ENCODE measurements around the gene GPX4. TPM values are rescaled to one million over a fixed set of nuclear protein-coding genes. Genes with fewer than 3 reads are reported as not detected.
A peak's percentile ranks its signal among the peaks of the same experiment; 100 is the strongest.

The GPX4 gene
- total and polyA plus RNA-seq, 2 of the 13 experiments (the other 11 are each of a cell fraction or from before 2014, with no cell fraction given): 535 to 613 TPM

DNA sequence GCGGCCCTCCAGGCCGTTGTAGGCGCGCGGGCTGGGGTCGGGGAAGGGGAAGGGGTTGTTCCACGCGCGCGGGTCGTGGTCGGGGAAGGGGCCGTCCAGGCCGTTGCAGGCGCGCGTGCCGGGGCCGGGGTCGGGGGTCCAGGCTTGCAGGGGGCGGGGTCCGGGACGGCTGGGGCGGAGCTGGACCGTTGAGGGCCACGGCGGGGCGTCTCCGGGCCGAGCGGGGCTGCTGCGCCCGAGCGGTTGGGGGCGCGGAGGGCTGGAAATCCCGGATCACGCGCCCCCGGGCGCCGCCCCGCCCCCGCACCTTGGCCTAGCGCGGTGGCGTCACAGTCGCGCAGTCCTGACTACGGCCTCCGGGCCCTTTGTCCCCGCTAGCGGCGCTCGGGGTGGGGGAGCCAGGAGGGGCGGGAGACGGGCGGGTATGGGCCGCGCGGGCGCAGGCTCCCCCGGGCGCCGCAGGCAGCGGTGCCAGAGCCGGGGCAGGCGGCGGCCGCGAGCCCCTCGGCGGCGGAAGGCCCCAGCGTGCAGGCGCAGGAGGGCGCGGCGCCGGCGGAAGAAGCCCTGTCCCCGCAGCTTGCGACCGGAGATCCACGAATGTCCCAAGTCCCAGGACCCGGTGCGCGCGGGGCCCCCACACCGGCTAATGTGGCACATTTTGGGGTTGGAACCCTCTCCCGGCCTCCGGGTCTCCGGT lies 665 bp downstream of the GPX4 start (continued):
- TF ChIP-seq, protein P1, sequence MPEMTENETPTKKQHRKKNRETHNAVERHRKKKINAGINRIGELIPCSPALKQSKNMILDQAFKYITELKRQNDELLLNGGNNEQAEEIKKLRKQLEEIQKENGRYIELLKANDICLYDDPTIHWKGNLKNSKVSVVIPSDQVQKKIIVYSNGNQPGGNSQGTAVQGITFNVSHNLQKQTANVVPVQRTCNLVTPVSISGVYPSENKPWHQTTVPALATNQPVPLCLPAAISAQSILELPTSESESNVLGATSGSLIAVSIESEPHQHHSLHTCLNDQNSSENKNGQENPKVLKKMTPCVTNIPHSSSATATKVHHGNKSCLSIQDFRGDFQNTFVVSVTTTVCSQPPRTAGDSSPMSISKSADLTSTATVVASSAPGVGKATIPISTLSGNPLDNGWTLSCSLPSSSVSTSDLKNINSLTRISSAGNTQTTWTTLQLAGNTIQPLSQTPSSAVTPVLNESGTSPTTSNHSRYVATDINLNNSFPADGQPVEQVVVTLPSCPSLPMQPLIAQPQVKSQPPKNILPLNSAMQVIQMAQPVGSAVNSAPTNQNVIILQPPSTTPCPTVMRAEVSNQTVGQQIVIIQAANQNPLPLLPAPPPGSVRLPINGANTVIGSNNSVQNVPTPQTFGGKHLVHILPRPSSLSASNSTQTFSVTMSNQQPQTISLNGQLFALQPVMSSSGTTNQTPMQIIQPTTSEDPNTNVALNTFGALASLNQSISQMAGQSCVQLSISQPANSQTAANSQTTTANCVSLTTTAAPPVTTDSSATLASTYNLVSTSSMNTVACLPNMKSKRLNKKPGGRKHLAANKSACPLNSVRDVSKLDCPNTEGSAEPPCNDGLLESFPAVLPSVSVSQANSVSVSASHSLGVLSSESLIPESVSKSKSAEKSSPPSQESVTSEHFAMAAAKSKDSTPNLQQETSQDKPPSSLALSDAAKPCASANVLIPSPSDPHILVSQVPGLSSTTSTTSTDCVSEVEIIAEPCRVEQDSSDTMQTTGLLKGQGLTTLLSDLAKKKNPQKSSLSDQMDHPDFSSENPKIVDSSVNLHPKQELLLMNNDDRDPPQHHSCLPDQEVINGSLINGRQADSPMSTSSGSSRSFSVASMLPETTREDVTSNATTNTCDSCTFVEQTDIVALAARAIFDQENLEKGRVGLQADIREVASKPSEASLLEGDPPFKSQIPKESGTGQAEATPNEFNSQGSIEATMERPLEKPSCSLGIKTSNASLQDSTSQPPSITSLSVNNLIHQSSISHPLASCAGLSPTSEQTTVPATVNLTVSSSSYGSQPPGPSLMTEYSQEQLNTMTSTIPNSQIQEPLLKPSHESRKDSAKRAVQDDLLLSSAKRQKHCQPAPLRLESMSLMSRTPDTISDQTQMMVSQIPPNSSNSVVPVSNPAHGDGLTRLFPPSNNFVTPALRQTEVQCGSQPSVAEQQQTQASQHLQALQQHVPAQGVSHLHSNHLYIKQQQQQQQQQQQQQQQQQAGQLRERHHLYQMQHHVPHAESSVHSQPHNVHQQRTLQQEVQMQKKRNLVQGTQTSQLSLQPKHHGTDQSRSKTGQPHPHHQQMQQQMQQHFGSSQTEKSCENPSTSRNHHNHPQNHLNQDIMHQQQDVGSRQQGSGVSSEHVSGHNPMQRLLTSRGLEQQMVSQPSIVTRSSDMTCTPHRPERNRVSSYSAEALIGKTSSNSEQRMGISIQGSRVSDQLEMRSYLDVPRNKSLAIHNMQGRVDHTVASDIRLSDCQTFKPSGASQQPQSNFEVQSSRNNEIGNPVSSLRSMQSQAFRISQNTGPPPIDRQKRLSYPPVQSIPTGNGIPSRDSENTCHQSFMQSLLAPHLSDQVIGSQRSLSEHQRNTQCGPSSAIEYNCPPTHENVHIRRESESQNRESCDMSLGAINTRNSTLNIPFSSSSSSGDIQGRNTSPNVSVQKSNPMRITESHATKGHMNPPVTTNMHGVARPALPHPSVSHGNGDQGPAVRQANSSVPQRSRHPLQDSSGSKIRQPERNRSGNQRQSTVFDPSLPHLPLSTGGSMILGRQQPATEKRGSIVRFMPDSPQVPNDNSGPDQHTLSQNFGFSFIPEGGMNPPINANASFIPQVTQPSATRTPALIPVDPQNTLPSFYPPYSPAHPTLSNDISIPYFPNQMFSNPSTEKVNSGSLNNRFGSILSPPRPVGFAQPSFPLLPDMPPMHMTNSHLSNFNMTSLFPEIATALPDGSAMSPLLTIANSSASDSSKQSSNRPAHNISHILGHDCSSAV (CRISPR knock-in tag; IDR thresholded peaks at IDR 0.05; ENCODE audit: borderline replicate concordance): no peak
- TF ChIP-seq ZNF501 (CRISPR knock-in tag; IDR thresholded peaks at IDR 0.05) (no peak), PHF8 (CRISPR knock-in tag; IDR thresholded peaks at IDR 0.05) (peak; percentile 19; the same call in 1 of the 2 replicates), ZBTB38 (CRISPR knock-in tag; IDR thresholded peaks at IDR 0.05) (no peak), GATA4 (IDR thresholded peaks at IDR 0.05; ENCODE audit: borderline replicate concordance, low read depth) (no peak), HDAC2 (CRISPR knock-in tag; IDR thresholded peaks at IDR 0.05) (no peak), MED8 (CRISPR knock-in tag; IDR thresholded peaks at IDR 0.05; ENCODE audit: insufficient replicate concordance) (peak; percentile 1), RAD21 (CRISPR knock-in tag; IDR thresholded peaks at IDR 0.05) (peak; percentile 48; the same call in 1 of the 2 replicates), YEATS4 (CRISPR knock-in tag; IDR thresholded peaks at IDR 0.05; ENCODE audit: borderline replicate concordance) (peak; percentile 27; the same call in 1 of the 2 replicates), GFI1 (CRISPR knock-in tag; IDR thresholded peaks at IDR 0.05; ENCODE audit: borderline replicate concordance) (0 out of 2 replicates have a peak, but pooled peaks have one; percentile 0), SOX5 (CRISPR knock-in tag; IDR thresholded peaks at IDR 0.05; ENCODE audit: borderline replicate concordance) (no peak), KDM2A (CRISPR knock-in tag; IDR thresholded peaks at IDR 0.05; ENCODE audit: borderline replicate concordance, low read depth) (no peak), ZNF629 (CRISPR knock-in tag; conservative IDR thresholded peaks at IDR 0.05) (no peak), GTF2F1 (IDR thresholded peaks at IDR 0.05; ENCODE audit: low read length) (no peak), CHD2 (IDR thresholded peaks at IDR 0.05; ENCODE audit: low read depth, low read length) (no peak)
- TF ChIP-seq, protein P2, sequence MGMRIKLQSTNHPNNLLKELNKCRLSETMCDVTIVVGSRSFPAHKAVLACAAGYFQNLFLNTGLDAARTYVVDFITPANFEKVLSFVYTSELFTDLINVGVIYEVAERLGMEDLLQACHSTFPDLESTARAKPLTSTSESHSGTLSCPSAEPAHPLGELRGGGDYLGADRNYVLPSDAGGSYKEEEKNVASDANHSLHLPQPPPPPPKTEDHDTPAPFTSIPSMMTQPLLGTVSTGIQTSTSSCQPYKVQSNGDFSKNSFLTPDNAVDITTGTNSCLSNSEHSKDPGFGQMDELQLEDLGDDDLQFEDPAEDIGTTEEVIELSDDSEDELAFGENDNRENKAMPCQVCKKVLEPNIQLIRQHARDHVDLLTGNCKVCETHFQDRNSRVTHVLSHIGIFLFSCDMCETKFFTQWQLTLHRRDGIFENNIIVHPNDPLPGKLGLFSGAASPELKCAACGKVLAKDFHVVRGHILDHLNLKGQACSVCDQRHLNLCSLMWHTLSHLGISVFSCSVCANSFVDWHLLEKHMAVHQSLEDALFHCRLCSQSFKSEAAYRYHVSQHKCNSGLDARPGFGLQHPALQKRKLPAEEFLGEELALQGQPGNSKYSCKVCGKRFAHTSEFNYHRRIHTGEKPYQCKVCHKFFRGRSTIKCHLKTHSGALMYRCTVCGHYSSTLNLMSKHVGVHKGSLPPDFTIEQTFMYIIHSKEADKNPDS (CRISPR knock-in tag; IDR thresholded peaks at IDR 0.05): 0 out of 2 replicates have a peak, but pooled peaks have one; percentile 21
- TF ChIP-seq, protein P3, sequence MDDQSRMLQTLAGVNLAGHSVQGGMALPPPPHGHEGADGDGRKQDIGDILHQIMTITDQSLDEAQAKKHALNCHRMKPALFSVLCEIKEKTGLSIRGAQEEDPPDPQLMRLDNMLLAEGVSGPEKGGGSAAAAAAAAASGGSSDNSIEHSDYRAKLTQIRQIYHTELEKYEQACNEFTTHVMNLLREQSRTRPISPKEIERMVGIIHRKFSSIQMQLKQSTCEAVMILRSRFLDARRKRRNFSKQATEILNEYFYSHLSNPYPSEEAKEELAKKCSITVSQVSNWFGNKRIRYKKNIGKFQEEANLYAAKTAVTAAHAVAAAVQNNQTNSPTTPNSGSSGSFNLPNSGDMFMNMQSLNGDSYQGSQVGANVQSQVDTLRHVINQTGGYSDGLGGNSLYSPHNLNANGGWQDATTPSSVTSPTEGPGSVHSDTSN (CRISPR knock-in tag; IDR thresholded peaks at IDR 0.05; ENCODE audit: borderline replicate concordance): no peak
